Measurements from ENCODE around the gene PLXNA1. TPM values are rescaled to one million over a fixed set of nuclear protein-coding genes. Genes with fewer than 3 reads are reported as not detected.

The PLXNA1 gene
- polyA plus RNA-seq, 1 experiment: 57.2 TPM

GRCh38 chr3:126939733-126940132, 43.2 kb upstream of the PLXNA1 start:
- ChIA-PET POLR2A (no interaction called here), CTCF (no interaction called here)
- H3K27me3 ChIP-seq (ENCODE audit: control insufficient read depth, insufficient read depth, low read length): no peaks in the 10 kb centered on the region
- DNase-seq (ENCODE audit: low read depth): no peak
- no peak overlapping the region for H3K4me3 ChIP-seq (ENCODE audit: low read depth, low read length)
- TF ChIP-seq, protein P1, sequence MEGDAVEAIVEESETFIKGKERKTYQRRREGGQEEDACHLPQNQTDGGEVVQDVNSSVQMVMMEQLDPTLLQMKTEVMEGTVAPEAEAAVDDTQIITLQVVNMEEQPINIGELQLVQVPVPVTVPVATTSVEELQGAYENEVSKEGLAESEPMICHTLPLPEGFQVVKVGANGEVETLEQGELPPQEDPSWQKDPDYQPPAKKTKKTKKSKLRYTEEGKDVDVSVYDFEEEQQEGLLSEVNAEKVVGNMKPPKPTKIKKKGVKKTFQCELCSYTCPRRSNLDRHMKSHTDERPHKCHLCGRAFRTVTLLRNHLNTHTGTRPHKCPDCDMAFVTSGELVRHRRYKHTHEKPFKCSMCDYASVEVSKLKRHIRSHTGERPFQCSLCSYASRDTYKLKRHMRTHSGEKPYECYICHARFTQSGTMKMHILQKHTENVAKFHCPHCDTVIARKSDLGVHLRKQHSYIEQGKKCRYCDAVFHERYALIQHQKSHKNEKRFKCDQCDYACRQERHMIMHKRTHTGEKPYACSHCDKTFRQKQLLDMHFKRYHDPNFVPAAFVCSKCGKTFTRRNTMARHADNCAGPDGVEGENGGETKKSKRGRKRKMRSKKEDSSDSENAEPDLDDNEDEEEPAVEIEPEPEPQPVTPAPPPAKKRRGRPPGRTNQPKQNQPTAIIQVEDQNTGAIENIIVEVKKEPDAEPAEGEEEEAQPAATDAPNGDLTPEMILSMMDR (IDR thresholded peaks at IDR 0.05; ENCODE audit: insufficient read depth, low read depth, low read length): no peak
- H3K36me3 ChIP-seq (ENCODE audit: control insufficient read depth, insufficient read depth, low read length): no peaks in the 10 kb centered on the region

GRCh38 chr3:126941721-126942270, 41.1 kb upstream of the PLXNA1 start:
- Histone ChIP-seq H3K36me3 (ENCODE audit: control insufficient read depth, insufficient read depth, low read length) (no peaks in the 10 kb centered on the region), H3K27me3 (ENCODE audit: control insufficient read depth, insufficient read depth, low read length) (no peaks in the 10 kb centered on the region), H3K4me3 (ENCODE audit: low read depth, low read length) (no peak overlapping the region)
- no peak for DNase-seq (ENCODE audit: low read depth)
- POLR2A ChIA-PET: no interaction called here
- TF ChIP-seq, protein P1 (IDR thresholded peaks at IDR 0.05; ENCODE audit: insufficient read depth, low read depth, low read length): no peak
- CTCF ChIA-PET: no interaction called here

GRCh38 chr3:126944089-126944965, 38.6 kb upstream of the PLXNA1 start:
- Histone ChIP-seq H3K4me3 (ENCODE audit: low read depth, low read length) (no peak overlapping the region), H3K27me3 (ENCODE audit: control insufficient read depth, insufficient read depth, low read length) (no peaks in the 10 kb centered on the region), H3K36me3 (ENCODE audit: control insufficient read depth, insufficient read depth, low read length) (no peaks in the 10 kb centered on the region)
- no peak for DNase-seq (ENCODE audit: low read depth)
- TF ChIP-seq, protein P1 (IDR thresholded peaks at IDR 0.05; ENCODE audit: insufficient read depth, low read depth, low read length): no peak
- CTCF ChIA-PET: interaction anchor here (1.2 kb wide), 1 partner anchor 38 kb away, joined by 3 read pairs; the partner anchor contains the start of gene PLXNA1
- POLR2A ChIA-PET: no interaction called here

- POLR2A ChIA-PET: no interaction called here
- no peaks in the 10 kb centered on the region for H3K36me3 ChIP-seq (ENCODE audit: control insufficient read depth, insufficient read depth, low read length)
- CTCF ChIA-PET: no interaction called here
These were observed 37.7 kb upstream of the PLXNA1 start for GRCh38 chr3:126945171-126945721.

DNA sequence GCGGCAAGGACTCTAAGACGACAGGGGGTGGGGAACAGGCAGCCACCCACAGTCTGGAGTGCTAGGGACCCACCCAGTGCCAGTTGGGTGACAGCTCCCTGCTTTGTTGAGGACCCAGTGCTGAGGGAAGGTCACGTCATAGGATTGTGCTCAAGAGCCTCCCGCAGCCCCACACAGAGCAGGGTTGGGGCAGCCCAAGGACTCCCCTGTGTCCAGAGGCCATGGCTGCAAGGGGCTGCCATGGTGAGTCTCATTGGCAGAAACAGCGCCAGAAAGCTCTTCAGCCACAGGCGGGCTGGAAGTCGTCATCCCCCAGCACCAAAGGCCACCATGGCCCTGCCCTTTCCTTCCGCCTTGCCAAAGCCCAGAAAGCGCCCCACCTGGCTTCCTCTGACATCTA, 37.0 kb upstream of the PLXNA1 start:
- ChIA-PET POLR2A (no interaction called here), CTCF (no interaction called here)
- no peaks in the 10 kb centered on the region for H3K27me3 ChIP-seq (ENCODE audit: control insufficient read depth, insufficient read depth, low read length)
- H3K4me3 ChIP-seq (ENCODE audit: low read depth, low read length): no peak overlapping the region
- DNase-seq (ENCODE audit: low read depth): no peak
- TF ChIP-seq, protein P1 (IDR thresholded peaks at IDR 0.05; ENCODE audit: insufficient read depth, low read depth, low read length): no peak
- H3K36me3 ChIP-seq (ENCODE audit: control insufficient read depth, insufficient read depth, low read length): no peaks in the 10 kb centered on the region

More at GRCh38 chr3:126945171-126945721, 37.7 kb upstream of the PLXNA1 start:
- H3K27me3 ChIP-seq (ENCODE audit: control insufficient read depth, insufficient read depth, low read length): no peaks in the 10 kb centered on the region
- H3K4me3 ChIP-seq (ENCODE audit: low read depth, low read length): no peak overlapping the region
- no peak for DNase-seq (ENCODE audit: low read depth)
- TF ChIP-seq, protein P1 (IDR thresholded peaks at IDR 0.05; ENCODE audit: insufficient read depth, low read depth, low read length): no peak
